HCT116 (cell line): ENCODE data around the gene MRPS2. TPM values are rescaled to one million over a fixed set of nuclear protein-coding genes. Genes with fewer than 3 reads are reported as not detected.
A peak's percentile ranks its signal among the peaks of the same experiment; 100 is the strongest.

Experiments used
- ATAC-seq: fragments of 200-7000 bp; cut with Tn5 transposase; 2 replicates; pipeline ENCODE4 v1.9.1; 2020; ENCODE audit warnings: mild to moderate bottlenecking, moderate library complexity
- BruUV-seq: library from RNA; stranded (reverse); fragments of 400-500 nt; replicated peaks from 2 replicates; lab custom pipeline; 2021; lab: Mats Ljungman, UMichigan
- CTCF ChIA-PET: fragments of 300-600 bp; sonication (Branson Sonifier 250); formaldehyde crosslinking; loops from one replicate; lab custom pipeline; 2021; ENCODE audit warnings: antibody characterized with exemption; lab: Charles Lee
- POLR2A ChIA-PET: fragments of 300-600, 350-600 bp; sonication (Branson Sonifier 250); formaldehyde crosslinking; loops from one replicate; lab custom pipeline; 2021; ENCODE audit warnings: antibody characterized with exemption; lab: Charles Lee
- RAD21 ChIA-PET, 2 experiments: fragments of 300-600 bp; sonication (Branson Sonifier 250); formaldehyde crosslinking; loops; one replicate each; lab custom pipeline; 2023; ENCODE audit warnings: low total read pairs in 2 of 2; ENCODE audit not compliant: uncharacterized antibody in 2 of 2, unreplicated experiment in 2 of 2, low non-redundant PET in 1 of 2; lab: Charles Lee
- DNase-seq: peaks from one replicate; pipeline ENCODE4 v3.0.0-alpha.2; 2010; ENCODE audit warnings: low read depth, low spot score
- H2AFZ ChIP-seq: fragments of 200-600 bp; shearing (Covaris generic), sonication (generic); 2 replicates; pipeline ENCODE4 v1.6.1; 2017; ENCODE audit warnings: low read depth, mixed run types, mixed read lengths, antibody characterized with exemption, low read length; ENCODE audit not compliant: poor library complexity, severe bottlenecking
- H3K27ac ChIP-seq: 2 replicates; pipeline ENCODE4 v1.5.1; 2012; ENCODE audit warnings: low read depth, low read length
- H3K27me3 ChIP-seq: fragments of 200-600 bp; sonication (generic); 2 replicates; pipeline ENCODE4 v1.6.1; 2016; ENCODE audit warnings: mixed run types, low read length, mixed read lengths; ENCODE audit not compliant: insufficient read depth
- H3K36me3 ChIP-seq, 2 experiments: fragments of 200-500 bp in 1 of 2; fragments of 200-600 bp in 1 of 2; sonication (Bioruptor generic) in 1 of 2; sonication (generic) in 1 of 2; 2 replicates each; pipeline versions ENCODE4 v1.5.1 to v1.6.1; 2014 to 2016; ENCODE audit warnings: low read length in 2 of 2, inconsistent platforms in 1 of 2, mixed read lengths in 1 of 2, mixed run types in 1 of 2; ENCODE audit not compliant: insufficient read depth in 2 of 2, control insufficient read depth in 1 of 2
- H3K4me1 ChIP-seq, 2 experiments: fragments of 200-600 bp in 1 of 2; sonication (generic) in 1 of 2; 2 replicates each; pipeline versions ENCODE4 v1.5.1 to v1.6.1; 2012 to 2017; ENCODE audit warnings: low read length in 2 of 2, inconsistent platforms in 1 of 2, mild to moderate bottlenecking in 1 of 2, mixed read lengths in 1 of 2, mixed run types in 1 of 2, moderate library complexity in 1 of 2; ENCODE audit not compliant: insufficient read depth in 2 of 2, control insufficient read depth in 1 of 2
- H3K4me2 ChIP-seq: fragments of 200-600 bp; sonication (generic); 2 replicates; pipeline ENCODE4 v1.6.1; 2017; ENCODE audit warnings: mixed run types, low read length, mixed read lengths
- H3K4me3 ChIP-seq, 2 experiments: fragments of 200-600 bp in 1 of 2; sonication (generic) in 1 of 2; replicated peaks in 1 of 2; 2 replicates each; pipeline ENCODE4 v1.5.1; 2011 to 2016; ENCODE audit warnings: low read length in 2 of 2, control low read depth in 1 of 2, low read depth in 1 of 2, mild to moderate bottlenecking in 1 of 2, mixed read lengths in 1 of 2, mixed run types in 1 of 2
- H3K79me2 ChIP-seq: fragments of 200-600 bp; sonication (generic); 2 replicates; pipeline ENCODE4 v1.6.1; 2017; ENCODE audit warnings: mild to moderate bottlenecking, mixed run types, low read length, moderate library complexity, mixed read lengths; ENCODE audit not compliant: insufficient read depth
- H3K9ac ChIP-seq: fragments of 200-600 bp; sonication (generic); 2 replicates; pipeline ENCODE4 v1.6.1; 2016; ENCODE audit warnings: low read length, mixed read lengths
- H3K9me2 ChIP-seq: fragments of 200-600 bp; sonication (generic), shearing (Covaris generic); 2 replicates; pipeline ENCODE4 v1.6.1; 2017; ENCODE audit warnings: mixed run types, mild to moderate bottlenecking, moderate library complexity; ENCODE audit not compliant: insufficient read depth
- H3K9me3 ChIP-seq, 2 experiments: fragments of 200-500 bp in 1 of 2; fragments of 200-600 bp in 1 of 2; sonication (Bioruptor generic) in 1 of 2; sonication (generic) in 1 of 2; 2 replicates each; pipeline ENCODE4 v1.6.1; 2014 to 2017; ENCODE audit warnings: low read length in 2 of 2, mixed read lengths in 2 of 2, inconsistent platforms in 1 of 2, low read depth in 1 of 2, mild to moderate bottlenecking in 1 of 2, mixed run types in 1 of 2, moderate library complexity in 1 of 2; ENCODE audit not compliant: control insufficient read depth in 1 of 2, insufficient read depth in 1 of 2
- H4K20me1 ChIP-seq: fragments of 200-600 bp; sonication (generic), shearing (Covaris generic); 2 replicates; pipeline ENCODE4 v1.6.1; 2017; ENCODE audit warnings: mixed run types, mild to moderate bottlenecking, moderate library complexity; ENCODE audit not compliant: insufficient read depth
- CBX3 ChIP-seq: IDR thresholded peaks from 2 replicates; pipeline ENCODE4 v1.6.1; 2012; ENCODE audit warnings: low read depth
- CEBPB ChIP-seq: IDR thresholded peaks from 2 replicates; pipeline ENCODE4 v1.6.1; 2012; ENCODE audit warnings: low read depth
- EGR1 ChIP-seq: IDR thresholded peaks from 2 replicates; pipeline ENCODE4 v1.6.1; 2012; ENCODE audit warnings: low read depth
- EZH2 ChIP-seq: fragments of 200-600 bp; sonication (generic); IDR thresholded peaks from 2 replicates; pipeline ENCODE4 v1.6.1; 2017; ENCODE audit warnings: antibody characterized with exemption, mixed run types
- EZH2phosphoT487 ChIP-seq: fragments of 200-600 bp; IDR thresholded peaks from 2 replicates; pipeline ENCODE4 v1.6.1; 2018; ENCODE audit warnings: antibody characterized with exemption, borderline replicate concordance
- FOSL1 ChIP-seq: IDR thresholded peaks from 2 replicates; pipeline ENCODE4 v1.6.1; 2012; ENCODE audit warnings: low read depth
- POLR2A ChIP-seq: IDR thresholded peaks from 2 replicates; pipeline ENCODE4 v1.7.0; 2011; ENCODE audit warnings: borderline replicate concordance; ENCODE audit not compliant: insufficient read depth, insufficient read length; ENCODE audit errors: extremely low read depth
- POLR2AphosphoS5 ChIP-seq: IDR thresholded peaks from 2 replicates; pipeline ENCODE4 v1.6.1; 2011; ENCODE audit warnings: mild to moderate bottlenecking, low read depth, low read length, moderate library complexity
- SIN3A ChIP-seq: IDR thresholded peaks from 2 replicates; pipeline ENCODE4 v1.6.1; 2012; ENCODE audit warnings: low read depth
- SP1 ChIP-seq: IDR thresholded peaks from 2 replicates; pipeline ENCODE4 v1.6.1; 2012; ENCODE audit warnings: low read depth
- TCF7L2 ChIP-seq: IDR thresholded peaks from 2 replicates; pipeline ENCODE4 v1.7.0; 2011; ENCODE audit warnings: borderline replicate concordance, inconsistent platforms; ENCODE audit not compliant: insufficient read depth, insufficient read length; ENCODE audit errors: extremely low read depth
- YY1 ChIP-seq: IDR thresholded peaks from 2 replicates; pipeline ENCODE4 v1.6.1; 2011; ENCODE audit warnings: low read length, low read depth, moderate library complexity, mild to moderate bottlenecking; ENCODE audit not compliant: insufficient replicate concordance; ENCODE audit errors: extremely low read depth
- ZBTB33 ChIP-seq: IDR thresholded peaks from 2 replicates; pipeline ENCODE4 v1.6.1; 2011; ENCODE audit warnings: mild to moderate bottlenecking, low read length, moderate library complexity; ENCODE audit not compliant: insufficient replicate concordance; ENCODE audit errors: extremely low read depth
- ZNF274 ChIP-seq: fragments of 200-500 bp; sonication (Bioruptor generic); IDR thresholded peaks from 2 replicates; pipeline ENCODE4 v1.6.1; 2014; ENCODE audit warnings: mild to moderate bottlenecking, low read depth, low read length, inconsistent platforms
- intact Hi-C: fragments of 100-400 bp; cut with micrococcal nuclease; formaldehyde crosslinking; loops from 2 replicates; pipeline ENCODE4 v1.10.0; 2022
- total RNA-seq: library from RNA; stranded (reverse); gene quantifications from one replicate; pipeline ENCODE4 v1.2.1, GENCODE V29; 2021; ENCODE audit not compliant: unreplicated experiment
- TF ChIP-seq, protein P1 (sequence below): IDR thresholded peaks from 2 replicates; pipeline ENCODE4 v1.6.1; 2012
- TF ChIP-seq, protein P2 (sequence below), 3 experiments: fragments of 200-600 bp in 1 of 3; sonication (generic) in 1 of 3; IDR thresholded peaks in 2 of 3; conservative IDR thresholded peaks in 1 of 3; 2 replicates each; pipeline ENCODE4 v1.5.1; 2012 to 2017; ENCODE audit warnings: low read depth in 2 of 3, low read length in 2 of 3, antibody characterized with exemption in 1 of 3, borderline replicate concordance in 1 of 3, control low read depth in 1 of 3, mild to moderate bottlenecking in 1 of 3, mixed read lengths in 1 of 3, mixed run types in 1 of 3, moderate library complexity in 1 of 3; ENCODE audit not compliant: insufficient read depth in 1 of 3

The MRPS2 gene
- total RNA-seq, 1 experiment from 2014 or later, result 85.1 TPM

- DNase-seq, result peak; percentile 69
- Histone ChIP-seq H3K4me2 (peak overlapping the region; percentile 95), H3K27me3 (no peaks in the 10 kb centered on the region), H3K4me3 (peak overlapping the region; percentile 78 to 79), H2AFZ (peak overlapping the region; percentile 63), H4K20me1 (peaks cover 2% of the 10 kb centered on the region; the same call in 1 of the 2 replicates), H3K9me3 (no peaks in the 10 kb centered on the region)
- POLR2A ChIA-PET, result no interaction called here
- no TSS peak for BruUV-seq
- TF ChIP-seq, protein P1, sequence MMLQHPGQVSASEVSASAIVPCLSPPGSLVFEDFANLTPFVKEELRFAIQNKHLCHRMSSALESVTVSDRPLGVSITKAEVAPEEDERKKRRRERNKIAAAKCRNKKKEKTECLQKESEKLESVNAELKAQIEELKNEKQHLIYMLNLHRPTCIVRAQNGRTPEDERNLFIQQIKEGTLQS, result no peak
- TF ChIP-seq, protein P2, sequence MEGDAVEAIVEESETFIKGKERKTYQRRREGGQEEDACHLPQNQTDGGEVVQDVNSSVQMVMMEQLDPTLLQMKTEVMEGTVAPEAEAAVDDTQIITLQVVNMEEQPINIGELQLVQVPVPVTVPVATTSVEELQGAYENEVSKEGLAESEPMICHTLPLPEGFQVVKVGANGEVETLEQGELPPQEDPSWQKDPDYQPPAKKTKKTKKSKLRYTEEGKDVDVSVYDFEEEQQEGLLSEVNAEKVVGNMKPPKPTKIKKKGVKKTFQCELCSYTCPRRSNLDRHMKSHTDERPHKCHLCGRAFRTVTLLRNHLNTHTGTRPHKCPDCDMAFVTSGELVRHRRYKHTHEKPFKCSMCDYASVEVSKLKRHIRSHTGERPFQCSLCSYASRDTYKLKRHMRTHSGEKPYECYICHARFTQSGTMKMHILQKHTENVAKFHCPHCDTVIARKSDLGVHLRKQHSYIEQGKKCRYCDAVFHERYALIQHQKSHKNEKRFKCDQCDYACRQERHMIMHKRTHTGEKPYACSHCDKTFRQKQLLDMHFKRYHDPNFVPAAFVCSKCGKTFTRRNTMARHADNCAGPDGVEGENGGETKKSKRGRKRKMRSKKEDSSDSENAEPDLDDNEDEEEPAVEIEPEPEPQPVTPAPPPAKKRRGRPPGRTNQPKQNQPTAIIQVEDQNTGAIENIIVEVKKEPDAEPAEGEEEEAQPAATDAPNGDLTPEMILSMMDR (IDR thresholded peaks at IDR 0.05 in 2 of 3, conservative IDR thresholded peaks at IDR 0.05 in 1 of 3; ENCODE audit: borderline replicate concordance in 1 of 3, insufficient read depth in 1 of 3, low read depth in 2 of 3, low read length in 2 of 3), result no peak
- TF ChIP-seq CEBPB, result no peak
- no peak for TF ChIP-seq SIN3A
- TF ChIP-seq CBX3, result no peak
- TF ChIP-seq YY1, result peak; percentile 74
- TF ChIP-seq ZBTB33, result no peak
- TF ChIP-seq EZH2, result no peak
- TF ChIP-seq EGR1, result no peak
- TF ChIP-seq POLR2AphosphoS5, result no peak; the same call in 1 of the 2 replicates
- TF ChIP-seq SP1, result no peak
- no peak for TF ChIP-seq FOSL1
- no peak for TF ChIP-seq POLR2A
- no peak for TF ChIP-seq ZNF274
- no peak for TF ChIP-seq EZH2phosphoT487
- TF ChIP-seq TCF7L2, result peak; percentile 57
- TF ChIP-seq, all 23 proteins: peak for 2
- peaks cover 11 to 31% of the 10 kb centered on the region in 2 experiments for H3K36me3 ChIP-seq
- peaks cover 12 to 42% of the 10 kb centered on the region in 2 experiments for H3K4me1 ChIP-seq
- ChIA-PET CTCF (interaction anchor here (1.6 kb wide), 1 partner anchor 20 kb away, joined by 4 read pairs; the partner anchor contains the start of gene PPP1R26), RAD21 (no interaction called here)
- no peaks in the 10 kb centered on the region for H3K9me2 ChIP-seq
- H3K27ac ChIP-seq, result peak overlapping the region; percentile 73
- H3K9ac ChIP-seq, result peak overlapping the region; percentile 98
- peak; percentile 55 for ATAC-seq
- H3K79me2 ChIP-seq, result peaks cover 40% of the 10 kb centered on the region
- intact Hi-C loops, result no loop called here
Observed at GRCh38 chr9:135499326-135500070, 984 bp upstream of the MRPS2 start.
